Caco-2 (cell line): Measurements from ENCODE around the gene LRMDA. TPM values are rescaled to one million over a fixed set of nuclear protein-coding genes. Genes with fewer than 3 reads are reported as not detected.
A peak's percentile ranks its signal among the peaks of the same experiment; 100 is the strongest.

ENCODE experiments used
- BruUV-seq: library from RNA; stranded (reverse); fragments of 400-500 nt; replicated peaks from 2 replicates; lab custom pipeline; 2021; lab: Mats Ljungman, UMichigan
- CTCF ChIA-PET: fragments of 300-600 bp; sonication (Branson Sonifier 250); formaldehyde crosslinking; loops from one replicate; lab custom pipeline; 2022; ENCODE audit warnings: antibody characterized with exemption; lab: Charles Lee
- POLR2A ChIA-PET: fragments of 300-600 bp; sonication (Branson Sonifier 250); formaldehyde crosslinking; loops from one replicate; lab custom pipeline; 2022; ENCODE audit warnings: antibody characterized with exemption; lab: Charles Lee
- DNase-seq, 2 experiments: peaks; one replicate each; pipeline versions ENCODE4 v3.0.0 to v3.0.0-alpha.2; 2020 to 2022
- H3K27me3 ChIP-seq: replicated peaks from 2 replicates; pipeline ENCODE4 v1.6.0; 2011; ENCODE audit warnings: low read length; ENCODE audit not compliant: control insufficient read depth, insufficient read depth
- H3K36me3 ChIP-seq: 2 replicates; pipeline ENCODE4 v1.5.1; 2011; ENCODE audit warnings: low read length; ENCODE audit not compliant: control insufficient read depth, insufficient read depth
- H3K4me1 ChIP-seq: fragments of 250-450 bp; sonication (Bioruptor Pico); 2 replicates; pipeline ENCODE4 v1.5.1; 2020; ENCODE audit warnings: mild to moderate bottlenecking
- H3K4me3 ChIP-seq: 2 replicates; pipeline ENCODE4 v1.5.1; 2011; ENCODE audit warnings: low read depth, mild to moderate bottlenecking, control low read depth, low read length
- H3K9me3 ChIP-seq: fragments of 250-450 bp; sonication (Bioruptor Pico); 2 replicates; pipeline ENCODE4 v1.5.1; 2020; ENCODE audit warnings: mild to moderate bottlenecking, moderate library complexity
- H3K27ac Mint-ChIP-seq: one replicate; pipeline ENCODE4 v1.8.0; 2022; ENCODE audit warnings: mixed read lengths; ENCODE audit not compliant: unreplicated experiment
- H3K27me3 Mint-ChIP-seq: one replicate; pipeline ENCODE4 v1.8.0; 2022; ENCODE audit warnings: mixed read lengths; ENCODE audit not compliant: insufficient read depth, unreplicated experiment
- H3K36me3 Mint-ChIP-seq: one replicate; pipeline ENCODE4 v1.8.0; 2022; ENCODE audit warnings: mild to moderate bottlenecking, mixed read lengths; ENCODE audit not compliant: insufficient read depth, unreplicated experiment
- H3K4me1 Mint-ChIP-seq: one replicate; pipeline ENCODE4 v1.8.0; 2022; ENCODE audit warnings: low read depth, mixed read lengths; ENCODE audit not compliant: unreplicated experiment
- H3K4me3 Mint-ChIP-seq: one replicate; pipeline ENCODE4 v1.8.0; 2022; ENCODE audit warnings: mild to moderate bottlenecking, moderate library complexity, mixed read lengths; ENCODE audit not compliant: unreplicated experiment
- H3K9me3 Mint-ChIP-seq: one replicate; pipeline ENCODE4 v1.8.0; 2022; ENCODE audit warnings: mixed read lengths; ENCODE audit not compliant: unreplicated experiment
- CTCF ChIP-seq, 2 experiments: fragments of 200-600 bp in 1 of 2; IDR thresholded peaks; 1 replicate in 1 of 2; 2 replicates in 1 of 2; pipeline versions ENCODE4 v1.5.1 to v1.8.0; 2011 to 2022; ENCODE audit warnings: antibody characterized with exemption in 1 of 2, control low read depth in 1 of 2, inconsistent platforms in 1 of 2, low read depth in 1 of 2, low read length in 1 of 2, mild to moderate bottlenecking in 1 of 2, moderate library complexity in 1 of 2; ENCODE audit not compliant: insufficient read depth in 1 of 2, severe bottlenecking in 1 of 2, unreplicated experiment in 1 of 2
- intact Hi-C: fragments of 100-400 bp; cut with micrococcal nuclease; formaldehyde crosslinking; loops from one replicate; pipeline ENCODE4 v1.10.0; 2022; ENCODE audit not compliant: unreplicated experiment
- total RNA-seq: library from RNA; stranded (reverse); gene quantifications from 2 replicates; pipeline ENCODE4 v1.2.3, GENCODE V29; 2022

The LRMDA gene
- total RNA-seq, 1 experiment from 2014 or later, result 18.5 TPM

DNA sequence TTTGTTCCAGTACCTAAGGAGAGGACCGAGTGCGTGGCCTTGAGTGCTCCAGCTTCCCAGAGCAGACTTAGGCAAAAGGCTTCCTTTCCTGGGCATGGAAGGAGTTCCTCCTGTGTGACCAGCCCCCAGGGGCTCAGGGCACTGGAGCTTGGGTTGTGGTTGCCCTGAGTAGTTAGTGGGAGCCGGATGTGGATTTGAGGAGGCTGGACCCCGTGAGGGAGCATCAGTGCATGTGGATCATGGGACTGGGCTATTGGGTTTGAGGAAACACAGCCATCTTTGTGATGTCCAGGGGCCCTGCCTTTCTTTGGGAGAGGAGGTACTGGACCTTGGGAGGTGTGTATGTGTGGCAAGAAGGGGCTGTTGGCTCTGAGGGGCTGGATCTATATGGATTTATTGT, 8.4 kb downstream of the LRMDA start:
- TF ChIP-seq CTCF (IDR thresholded peaks at IDR 0.05; ENCODE audit: insufficient read depth in 1 of 2, low read depth in 1 of 2, low read length in 1 of 2, severe bottlenecking in 1 of 2, unreplicated experiment in 1 of 2), result no peak
- BruUV-seq, result no TSS peak
- peaks cover 27% of the 10 kb centered on the region for H3K9me3 Mint-ChIP-seq
- H3K27me3 ChIP-seq, result no peaks in the 10 kb centered on the region
- intact Hi-C loops, result no loop called here
- ChIA-PET CTCF (no interaction called here), POLR2A (no interaction called here)
- H3K4me3 ChIP-seq, result no peak overlapping the region
- peaks cover 18% of the 10 kb centered on the region for H3K4me1 Mint-ChIP-seq
- H3K36me3 Mint-ChIP-seq, result peaks cover 35% of the 10 kb centered on the region
- H3K4me3 Mint-ChIP-seq, result no peak overlapping the region
- H3K4me1 ChIP-seq, result peaks cover 10% of the 10 kb centered on the region
- peak overlapping the region; percentile 20 for H3K27ac Mint-ChIP-seq
- H3K27me3 Mint-ChIP-seq, result no peaks in the 10 kb centered on the region
- H3K36me3 ChIP-seq, result no peaks in the 10 kb centered on the region
- peaks cover 9% of the 10 kb centered on the region; the same call in 1 of the 2 replicates for H3K9me3 ChIP-seq
- no peak for DNase-seq

DNA sequence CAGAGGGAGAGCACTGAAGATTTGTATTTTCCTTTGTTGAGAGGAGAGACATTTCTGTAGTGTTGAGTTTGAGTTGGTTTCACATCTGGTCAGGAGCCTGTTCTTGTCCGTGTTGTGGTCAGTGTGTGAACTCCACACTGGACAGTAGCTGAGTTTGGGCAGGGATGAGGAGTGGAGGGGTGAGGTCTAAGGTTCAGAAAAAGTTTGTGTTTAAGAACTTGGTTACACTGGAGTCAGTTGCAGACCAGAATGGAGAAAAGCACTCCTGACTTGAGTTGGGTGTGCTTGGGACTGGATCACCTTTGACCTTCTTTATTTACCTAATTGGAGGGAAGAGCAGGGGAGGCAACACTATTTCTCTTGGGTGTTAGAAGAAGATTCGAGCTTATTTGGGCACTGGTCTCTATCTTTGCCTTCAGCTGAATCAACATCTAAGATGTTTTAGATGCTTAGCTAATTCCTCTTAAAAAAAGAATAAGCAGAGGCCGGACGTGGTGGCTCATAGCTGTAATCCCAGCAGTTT, 8.9 kb downstream of the LRMDA start:
- H3K4me3 ChIP-seq, result no peak overlapping the region
- peaks cover 10% of the 10 kb centered on the region for H3K4me1 ChIP-seq
- H3K27me3 Mint-ChIP-seq, result no peaks in the 10 kb centered on the region
- no peak overlapping the region for H3K4me3 Mint-ChIP-seq
- H3K36me3 ChIP-seq, result no peaks in the 10 kb centered on the region
- H3K27me3 ChIP-seq, result no peaks in the 10 kb centered on the region
- H3K9me3 ChIP-seq, result peaks cover 9% of the 10 kb centered on the region; the same call in 1 of the 2 replicates
- BruUV-seq, result no TSS peak
- peaks cover 18% of the 10 kb centered on the region for H3K4me1 Mint-ChIP-seq
- H3K9me3 Mint-ChIP-seq, result peaks cover 27% of the 10 kb centered on the region
- DNase-seq, result no peak
- peaks cover 35% of the 10 kb centered on the region for H3K36me3 Mint-ChIP-seq
- POLR2A ChIA-PET, result no interaction called here
- CTCF ChIA-PET, result no interaction called here
- intact Hi-C loops, result no loop called here
- no peak for TF ChIP-seq CTCF (IDR thresholded peaks at IDR 0.05; ENCODE audit: insufficient read depth in 1 of 2, low read depth in 1 of 2, low read length in 1 of 2, severe bottlenecking in 1 of 2, unreplicated experiment in 1 of 2)
- peak overlapping the region; percentile 20 for H3K27ac Mint-ChIP-seq

GRCh38 chr10:75441196-75441595, 9.8 kb downstream of the LRMDA start:
- Mint-ChIP-seq H3K27me3 (no peaks in the 10 kb centered on the region), H3K36me3 (peaks cover 35% of the 10 kb centered on the region), H3K9me3 (peaks cover 30% of the 10 kb centered on the region), H3K4me3 (no peak overlapping the region), H3K4me1 (peaks cover 18% of the 10 kb centered on the region), H3K27ac (no peak overlapping the region)
- Histone ChIP-seq H3K27me3 (no peaks in the 10 kb centered on the region), H3K4me1 (peaks cover 10% of the 10 kb centered on the region), H3K4me3 (no peak overlapping the region), H3K9me3 (peaks cover 9% of the 10 kb centered on the region; the same call in 1 of the 2 replicates), H3K36me3 (no peaks in the 10 kb centered on the region)
- intact Hi-C loops, result no loop called here
- ChIA-PET POLR2A (no interaction called here), CTCF (no interaction called here)
- TF ChIP-seq CTCF (IDR thresholded peaks at IDR 0.05; ENCODE audit: insufficient read depth in 1 of 2, low read depth in 1 of 2, low read length in 1 of 2, severe bottlenecking in 1 of 2, unreplicated experiment in 1 of 2), result no peak
- no peak for DNase-seq
- no TSS peak for BruUV-seq
